ENCODE results near the gene VSTM4.

DNA sequence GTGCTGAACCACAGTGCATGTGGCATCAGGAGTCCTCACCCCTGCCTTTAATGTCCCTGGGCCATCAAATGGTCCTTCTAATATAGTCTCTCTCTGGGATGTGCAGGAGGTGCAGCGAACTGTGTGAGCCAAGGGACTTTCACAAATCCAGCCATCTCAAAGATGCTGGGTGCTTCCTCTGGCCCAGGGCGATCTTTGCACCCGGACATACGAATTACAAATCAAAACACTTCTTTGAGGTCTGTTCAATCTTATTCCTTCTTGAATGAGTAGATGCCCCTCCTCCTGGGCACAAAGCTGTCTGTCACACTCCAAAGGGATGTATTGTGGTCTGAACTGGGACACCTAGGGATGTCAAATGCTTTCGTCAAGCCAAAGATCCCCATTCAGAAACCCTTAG lies 60.6 kb downstream of the VSTM4 start:
- TF ChIP-seq, protein P1, sequence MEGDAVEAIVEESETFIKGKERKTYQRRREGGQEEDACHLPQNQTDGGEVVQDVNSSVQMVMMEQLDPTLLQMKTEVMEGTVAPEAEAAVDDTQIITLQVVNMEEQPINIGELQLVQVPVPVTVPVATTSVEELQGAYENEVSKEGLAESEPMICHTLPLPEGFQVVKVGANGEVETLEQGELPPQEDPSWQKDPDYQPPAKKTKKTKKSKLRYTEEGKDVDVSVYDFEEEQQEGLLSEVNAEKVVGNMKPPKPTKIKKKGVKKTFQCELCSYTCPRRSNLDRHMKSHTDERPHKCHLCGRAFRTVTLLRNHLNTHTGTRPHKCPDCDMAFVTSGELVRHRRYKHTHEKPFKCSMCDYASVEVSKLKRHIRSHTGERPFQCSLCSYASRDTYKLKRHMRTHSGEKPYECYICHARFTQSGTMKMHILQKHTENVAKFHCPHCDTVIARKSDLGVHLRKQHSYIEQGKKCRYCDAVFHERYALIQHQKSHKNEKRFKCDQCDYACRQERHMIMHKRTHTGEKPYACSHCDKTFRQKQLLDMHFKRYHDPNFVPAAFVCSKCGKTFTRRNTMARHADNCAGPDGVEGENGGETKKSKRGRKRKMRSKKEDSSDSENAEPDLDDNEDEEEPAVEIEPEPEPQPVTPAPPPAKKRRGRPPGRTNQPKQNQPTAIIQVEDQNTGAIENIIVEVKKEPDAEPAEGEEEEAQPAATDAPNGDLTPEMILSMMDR (conservative IDR thresholded peaks at IDR 0.05; ENCODE audit: low read length): no peak
- no peak for TF ChIP-seq EZH2phosphoT487 (IDR thresholded peaks at IDR 0.05; ENCODE audit: borderline replicate concordance)

All from Loucy (cell line).